CD4-positive, alpha-beta memory T cell (primary cell): ENCODE measurements around the gene IP6K2. TPM values are rescaled to one million over a fixed set of nuclear protein-coding genes. Genes with fewer than 3 reads are reported as not detected.
"Not testable (repeated sequence)": the region's sequence is repeated elsewhere in the genome, so short reads cannot be mapped to it uniquely, and the experiment has no call there.

Experiments used
- CTCF ChIA-PET: fragments of 350-600 bp; sonication (Branson Sonifier 250); formaldehyde crosslinking; loops from one replicate; lab custom pipeline; 2021; ENCODE audit warnings: inconsistent platforms; ENCODE audit not compliant: partially characterized antibody; lab: Charles Lee
- POLR2A ChIA-PET: fragments of 350-600 bp; sonication (Branson Sonifier 250); formaldehyde crosslinking; loops from one replicate; lab custom pipeline; 2021; ENCODE audit not compliant: partially characterized antibody; lab: Charles Lee
- DNase-seq, 5 donors: peaks; one replicate each; pipeline versions ENCODE4 v3.0.0 to v3.0.0-alpha.2; 2020 to 2022; ENCODE audit warnings: mixed read lengths in 1 of 5
- H3K27ac ChIP-seq: one replicate; pipeline ENCODE4 v1.7.0; 2013; ENCODE audit warnings: low read depth, low read length
- H3K27me3 ChIP-seq: 2 replicates; pipeline ENCODE4 v1.7.0; 2013; ENCODE audit warnings: mild to moderate bottlenecking, low read length, moderate library complexity; ENCODE audit not compliant: insufficient read depth
- H3K36me3 ChIP-seq: 2 replicates; pipeline ENCODE4 v1.7.0; 2013; ENCODE audit warnings: mild to moderate bottlenecking, low read length, moderate library complexity; ENCODE audit not compliant: insufficient read depth
- H3K4me1 ChIP-seq: 2 replicates; pipeline ENCODE4 v1.7.0; 2013; ENCODE audit warnings: mild to moderate bottlenecking, low read length, moderate library complexity; ENCODE audit not compliant: insufficient read depth
- H3K4me3 ChIP-seq, 2 donors: one replicate each; pipeline ENCODE4 v1.7.0; 2013; ENCODE audit warnings: low read length in 2 of 2, mild to moderate bottlenecking in 1 of 2
- H3K9me3 ChIP-seq, 2 donors: one replicate each; pipeline ENCODE4 v1.7.0; 2013; ENCODE audit warnings: low read length in 2 of 2, control low read depth in 1 of 2; ENCODE audit not compliant: control insufficient read depth in 1 of 2
- H3K27ac Mint-ChIP-seq, 7 donors: one replicate each; pipeline ENCODE4 v1.8.0; 2020 to 2021; ENCODE audit warnings: mixed read lengths in 7 of 7, mild to moderate bottlenecking in 6 of 7, inconsistent platforms in 3 of 7, moderate library complexity in 3 of 7
- H3K27me3 Mint-ChIP-seq, 2 donors: one replicate each; pipeline ENCODE4 v1.8.0; 2020 to 2021; ENCODE audit warnings: mixed read lengths in 2 of 2
- H3K36me3 Mint-ChIP-seq, 2 donors: one replicate each; pipeline ENCODE4 v1.8.0; 2020 to 2021; ENCODE audit warnings: mixed read lengths in 2 of 2, inconsistent platforms in 1 of 2, mild to moderate bottlenecking in 1 of 2
- H3K4me1 Mint-ChIP-seq, 4 donors: one replicate each; pipeline ENCODE4 v1.8.0; 2020 to 2021; ENCODE audit warnings: mixed read lengths in 4 of 4, mild to moderate bottlenecking in 1 of 4
- H3K4me3 Mint-ChIP-seq, 8 donors: one replicate each; pipeline ENCODE4 v1.8.0; 2020 to 2021; ENCODE audit warnings: mixed read lengths in 8 of 8, mild to moderate bottlenecking in 7 of 8, moderate library complexity in 6 of 8, inconsistent platforms in 3 of 8
- H3K9me3 Mint-ChIP-seq, 8 donors: one replicate each; pipeline ENCODE4 v1.8.0; 2020 to 2021; ENCODE audit warnings: mixed read lengths in 8 of 8, mild to moderate bottlenecking in 5 of 8, inconsistent platforms in 3 of 8, moderate library complexity in 1 of 8
- intact Hi-C: fragments of 100-400 bp; cut with micrococcal nuclease; formaldehyde crosslinking; loops from one replicate; pipeline ENCODE4 v1.15.1; 2023
- polyA plus RNA-seq, 2 donors: library from polyadenylated mRNA; unstranded; fragments of 300-500 nt; fragmentation: Illumina TruSeq; gene quantifications; one replicate each; pipeline ENCODE4 v1.2.3, GENCODE V29; 2021
- total RNA-seq, 2 experiments: library from RNA; stranded (reverse); gene quantifications; one replicate each; pipeline ENCODE4 v1.2.3, GENCODE V29; 2021

IP6K2 gene
- total RNA-seq (10 to 100 TPM; 84.5 to 91.8 TPM), polyA plus RNA-seq (10 to 100 TPM; 49.4 to 50.3 TPM)

GRCh38 chr3:48716982-48717746 lies at the start of gene IP6K2:
IP6K2 (minus strand) TSS chr3:48717221; CDS start chr3:48695291, 21,930 bp downstream.
- Mint-ChIP-seq H3K4me1 (peaks cover 28 to 51% (median 37%) of the 10 kb centered on the region in 4 donors), H3K36me3 (peaks cover 8 to 31% of the 10 kb centered on the region in 2 donors), H3K9me3 (no peaks in the 10 kb centered on the region), H3K4me3 (peak within 1 kb of the TSS; percentile 98 to 100 (median 99)), H3K27ac (peak within 1 kb of the TSS; percentile 88 to 99 (median 99)), H3K27me3 (no peaks in the 10 kb centered on the region)
- Histone ChIP-seq H3K9me3 (no peaks in the 10 kb centered on the region), H3K4me1 (peaks cover 44% of the 10 kb centered on the region), H3K27ac (peak within 1 kb of the TSS; percentile 91), H3K36me3 (no peaks in the 10 kb centered on the region), H3K4me3 (peak within 1 kb of the TSS; percentile 90 to 98), H3K27me3 (no peaks in the 10 kb centered on the region)
- intact Hi-C loops, result loop anchor here (1.0 to 5.0 kb wide), 7 partner anchors 14 to 377 kb away; partner anchors contain the start of genes ARIH2, NCKIPSD, PRKAR2A and QRICH1
- ChIA-PET CTCF (interaction anchor here (0.7 to 3.5 kb wide), 7 partner anchors 9 to 290 kb away, joined by 3 to 11 read pairs (median 4); partner anchors contain the start of genes NCKIPSD and WDR6), POLR2A (interaction anchor here (0.7 to 2.8 kb wide), 22 partner anchors 9 to 1223 kb away, joined by 3 to 15 read pairs (median 5); partner anchors contain the start of genes ARIH2, CELSR3, IMPDH2 and NCKIPSD)
- peak; percentile 95 to 99 (median 97) for DNase-seq

GRCh38 chr3:48765376-48765775 lies 48.4 kb upstream of the IP6K2 start:
- H3K36me3 ChIP-seq, result peaks cover 10% of the 10 kb centered on the region
- Mint-ChIP-seq H3K4me3 (no peak overlapping the region), H3K36me3 (peaks cover 26 to 47% of the 10 kb centered on the region in 2 donors), H3K27ac (peak overlapping the region in 2 of 7 donors; percentile 27 to 49), H3K4me1 (peaks cover 0 to 2% (median 0%) of the 10 kb centered on the region in 4 donors), H3K27me3 (no peaks in the 10 kb centered on the region), H3K9me3 (no peaks in the 10 kb centered on the region)
- DNase-seq, result peak in 2 of 5 donors; percentile 5 to 6
- no peak overlapping the region for H3K4me3 ChIP-seq
- H3K27me3 ChIP-seq, result no peaks in the 10 kb centered on the region
- intact Hi-C loops, result no loop called here
- H3K9me3 ChIP-seq, result no peaks in the 10 kb centered on the region
- H3K4me1 ChIP-seq, result no peaks in the 10 kb centered on the region
- H3K27ac ChIP-seq, result no peak overlapping the region
- ChIA-PET POLR2A (no interaction called here), CTCF (interaction anchor here (1.7 kb wide), 1 partner anchor 29 kb away, joined by 8 read pairs; no protein-coding TSS in a partner anchor)

GRCh38 chr3:48762816-48763215 lies 45.8 kb upstream of the IP6K2 start:
- DNase-seq, result no peak
- Mint-ChIP-seq H3K4me3 (no peak overlapping the region), H3K4me1 (peaks cover 0 to 2% (median 0%) of the 10 kb centered on the region in 4 donors), H3K27me3 (no peaks in the 10 kb centered on the region), H3K9me3 (no peaks in the 10 kb centered on the region), H3K36me3 (peaks cover 25 to 46% of the 10 kb centered on the region in 2 donors), H3K27ac (peak overlapping the region in 2 of 7 donors; percentile 13 to 43)
- ChIA-PET POLR2A (no interaction called here), CTCF (interaction anchor here (2.0 kb wide), 1 partner anchor 23 kb away, joined by 4 read pairs; no protein-coding TSS in a partner anchor)
- Histone ChIP-seq H3K36me3 (peaks cover 4% of the 10 kb centered on the region), H3K4me1 (no peaks in the 10 kb centered on the region), H3K9me3 (no peaks in the 10 kb centered on the region), H3K27me3 (no peaks in the 10 kb centered on the region), H3K27ac (no peak overlapping the region), H3K4me3 (no peak overlapping the region)
- intact Hi-C loops, result no loop called here

- intact Hi-C loops, H3K27ac ChIP-seq, H3K36me3 ChIP-seq, H3K4me3 ChIP-seq, H3K4me1 Mint-ChIP-seq, H3K4me1 ChIP-seq, H3K4me3 Mint-ChIP-seq, H3K9me3 Mint-ChIP-seq, H3K9me3 ChIP-seq, H3K27me3 Mint-ChIP-seq, DNase-seq, POLR2A ChIA-PET, H3K27me3 ChIP-seq: not testable (repeated sequence)
- peaks cover 36 to 51% of the 10 kb centered on the region in 2 donors for H3K36me3 Mint-ChIP-seq
- H3K27ac Mint-ChIP-seq, result peak overlapping the region in 1 of 7 donors; percentile 35
- CTCF ChIA-PET, result interaction anchor here (1.1 to 1.3 kb wide), 3 partner anchors 9 to 231 kb away, joined by 3 to 4 read pairs (median 4); no protein-coding TSS in a partner anchor
Measured at GRCh38 chr3:48759991-48760540, 43.0 kb upstream of the IP6K2 start.

- POLR2A ChIA-PET, H3K36me3 ChIP-seq, H3K4me1 ChIP-seq, H3K27me3 Mint-ChIP-seq, H3K9me3 ChIP-seq, H3K27ac ChIP-seq, H3K4me1 Mint-ChIP-seq, intact Hi-C loops, H3K27me3 ChIP-seq, DNase-seq, H3K27ac Mint-ChIP-seq, H3K9me3 Mint-ChIP-seq, H3K4me3 Mint-ChIP-seq, H3K4me3 ChIP-seq: not testable (repeated sequence)
- CTCF ChIA-PET, result interaction anchor here (1.1 to 1.3 kb wide), 2 partner anchors 10 to 23 kb away, joined by 3 to 4 read pairs; no protein-coding TSS in a partner anchor
- peaks cover 33 to 47% of the 10 kb centered on the region in 2 donors for H3K36me3 Mint-ChIP-seq
Measured at GRCh38 chr3:48759531-48759930, 42.5 kb upstream of the IP6K2 start.

- Mint-ChIP-seq H3K9me3 (no peaks in the 10 kb centered on the region), H3K4me3 (no peak overlapping the region), H3K27me3 (no peaks in the 10 kb centered on the region), H3K36me3 (peaks cover 29 to 43% of the 10 kb centered on the region in 2 donors), H3K27ac (no peak overlapping the region), H3K4me1 (no peaks in the 10 kb centered on the region)
- H3K4me3 ChIP-seq, result no peak overlapping the region
- H3K4me1 ChIP-seq, result no peaks in the 10 kb centered on the region
- ChIA-PET CTCF (interaction anchor here (1.1 kb wide), 1 partner anchor 22 kb away, joined by 3 read pairs; no protein-coding TSS in a partner anchor), POLR2A (no interaction called here)
- DNase-seq, result no peak
- no peaks in the 10 kb centered on the region for H3K9me3 ChIP-seq
- intact Hi-C loops, result no loop called here
- no peak overlapping the region for H3K27ac ChIP-seq
- H3K36me3 ChIP-seq, result peaks cover 3% of the 10 kb centered on the region
- H3K27me3 ChIP-seq, result no peaks in the 10 kb centered on the region
Measured at GRCh38 chr3:48759071-48759470, 42.0 kb upstream of the IP6K2 start.

- DNase-seq, result no peak
- H3K4me1 Mint-ChIP-seq, result no peaks in the 10 kb centered on the region
- H3K36me3 Mint-ChIP-seq, result peaks cover 26 to 37% of the 10 kb centered on the region in 2 donors
- POLR2A ChIA-PET, result no interaction called here
- no peaks in the 10 kb centered on the region for H3K4me1 ChIP-seq
- no peaks in the 10 kb centered on the region for H3K27me3 ChIP-seq
- no peak overlapping the region for H3K27ac ChIP-seq
- no peak overlapping the region for H3K4me3 Mint-ChIP-seq
- no peaks in the 10 kb centered on the region for H3K27me3 Mint-ChIP-seq
- H3K36me3 ChIP-seq, result peaks cover 8% of the 10 kb centered on the region
- no peak overlapping the region for H3K4me3 ChIP-seq
- intact Hi-C loops, result no loop called here
- CTCF ChIA-PET, result no interaction called here
- no peaks in the 10 kb centered on the region for H3K9me3 ChIP-seq
- peak overlapping the region in 3 of 7 donors; percentile 3 to 63 (median 32) for H3K27ac Mint-ChIP-seq
- no peaks in the 10 kb centered on the region for H3K9me3 Mint-ChIP-seq
Measured at GRCh38 chr3:48756640-48757039, 39.6 kb upstream of the IP6K2 start.
